Measurements from ENCODE around the gene ZNF346. TPM values are rescaled to one million over a fixed set of nuclear protein-coding genes. Genes with fewer than 3 reads are reported as not detected.
A peak's percentile ranks its signal among the peaks of the same experiment; 100 is the strongest.
"Not testable (repeated sequence)": the region's sequence is repeated elsewhere in the genome, so short reads cannot be mapped to it uniquely, and the experiment has no call there.

ZNF346 gene
- total and polyA plus RNA-seq, 10 of the 15 experiments (the other 5 are each of a cell fraction or from before 2014, with no cell fraction given), result 6.5 to 30.2 (median 24.0) TPM

DNA sequence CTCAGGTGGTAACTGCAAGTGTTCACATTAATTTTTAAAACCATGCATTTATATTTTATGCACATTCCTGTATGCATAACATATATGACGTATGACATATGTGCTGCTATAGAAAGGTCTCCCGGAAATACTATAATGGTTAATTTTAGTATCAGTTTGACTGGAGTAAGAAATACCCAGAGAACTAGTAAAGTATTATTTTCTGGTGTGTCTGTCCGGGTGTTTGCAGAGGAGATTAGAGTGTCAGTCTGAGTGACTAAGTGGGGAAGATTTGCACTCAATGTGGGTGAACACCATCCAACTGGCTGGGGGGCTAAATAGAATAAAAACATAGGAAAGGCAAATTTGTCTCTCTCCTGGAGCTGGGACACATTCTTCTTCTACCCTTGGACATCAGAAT is 42.8 kb upstream of the ZNF346 start:
- peak; percentile 31; the same call in 1 of the 3 replicates for ATAC-seq
- RAD21 ChIA-PET (ENCODE audit: unreplicated experiment), result no interaction called here

GRCh38 chr5:176980818-176981217 is 41.7 kb upstream of the ZNF346 start:
- TF ChIP-seq HSF1 (IDR thresholded peaks at IDR 0.05; ENCODE audit: low read depth, low read length), result no peak
- no peak for TF ChIP-seq IRF3 (IDR thresholded peaks at IDR 0.05)
- RAD21 ChIA-PET (ENCODE audit: unreplicated experiment), result no interaction called here
- ATAC-seq (no peak), DNase-seq (ENCODE audit: low read depth, low spot score) (no peak), FAIRE-seq (no peak)
- H3K27me3 ChIP-seq (replicated peaks in 1 of 2; ENCODE audit: control insufficient read depth in 2 of 2, insufficient read depth in 2 of 2, low read length in 1 of 2), result no peaks in the 10 kb centered on the region
- no peak overlapping the region for H3K4me2 ChIP-seq (ENCODE audit: control insufficient read depth, insufficient read depth)
- intact Hi-C loops (cut with micrococcal nuclease; ENCODE audit: unreplicated experiment), result no loop called here
- H3K4me1 ChIP-seq (ENCODE audit: control insufficient read depth, insufficient read depth, low read length), result peaks cover 3% of the 10 kb centered on the region; the same call in 1 of the 2 replicates
- SMC1A ChIA-PET (ENCODE audit: uncharacterized antibody, unreplicated experiment), result interaction anchor here (2.1 kb wide), 1 partner anchor 10 kb away, joined by 11 read pairs; no protein-coding TSS in a partner anchor
- H3K9me3 ChIP-seq (replicated peaks; ENCODE audit: control insufficient read depth, insufficient read depth, low read length), result no peaks in the 10 kb centered on the region
- POLR2A ChIA-PET, result no interaction called here
- peaks cover 13% of the 10 kb centered on the region for H3K79me2 ChIP-seq (ENCODE audit: control insufficient read depth, insufficient read depth, low read length)
- H3K27ac ChIP-seq (ENCODE audit: control insufficient read depth, insufficient read depth), result no peak overlapping the region
- no peak overlapping the region for H2AFZ ChIP-seq (ENCODE audit: control insufficient read depth, low read depth, low read length)
- CTCF ChIA-PET, result interaction anchor here (2.5 kb wide), 1 partner anchor 320 kb away, joined by 6 read pairs; no protein-coding TSS in a partner anchor
- H4K20me1 ChIP-seq (ENCODE audit: control insufficient read depth, insufficient read depth), result no peaks in the 10 kb centered on the region
- H3K9ac ChIP-seq (ENCODE audit: control insufficient read depth, insufficient read depth, low read length), result no peak overlapping the region
- WGBS (ENCODE audit: insufficient coverage, insufficient replicate concordance, low lambda C conversion rate, missing lambda C conversion rate), result 94% methylated on average over 7 of the region's 7 CpGs
- peaks cover 11 to 23% of the 10 kb centered on the region in 2 experiments for H3K36me3 ChIP-seq (ENCODE audit: control insufficient read depth in 2 of 2, insufficient read depth in 2 of 2, low read length in 1 of 2)
- no TSS peak for BruUV-seq (replicated peaks)
- H3K4me3 ChIP-seq, result no peak overlapping the region
- in situ Hi-C loops (cut with MboI), result no loop called here

More for the DNA sequence above, 42.8 kb upstream of the ZNF346 start:
- SMC1A ChIA-PET (ENCODE audit: uncharacterized antibody, unreplicated experiment), result no interaction called here
- POLR2A ChIA-PET, result no interaction called here
- peaks cover 4% of the 10 kb centered on the region for H3K79me2 ChIP-seq (ENCODE audit: control insufficient read depth, insufficient read depth, low read length)
- H3K4me3 ChIP-seq, result no peak overlapping the region
- CTCF ChIA-PET, result no interaction called here
- intact Hi-C loops (cut with micrococcal nuclease; ENCODE audit: unreplicated experiment), result no loop called here
- H3K27me3 ChIP-seq (replicated peaks in 1 of 2; ENCODE audit: control insufficient read depth in 2 of 2, insufficient read depth in 2 of 2, low read length in 1 of 2), result no peaks in the 10 kb centered on the region
- H3K27ac ChIP-seq (ENCODE audit: control insufficient read depth, insufficient read depth), result no peak overlapping the region
- FAIRE-seq (no peak), DNase-seq (ENCODE audit: low read depth, low spot score) (no peak)
- H3K4me2 ChIP-seq (ENCODE audit: control insufficient read depth, insufficient read depth), result no peak overlapping the region
- TSS peak; percentile 53 for BruUV-seq (replicated peaks)
- no peaks in the 10 kb centered on the region for H3K9me3 ChIP-seq (replicated peaks; ENCODE audit: control insufficient read depth, insufficient read depth, low read length)
- no peak overlapping the region for H2AFZ ChIP-seq (ENCODE audit: control insufficient read depth, low read depth, low read length)
- WGBS (ENCODE audit: insufficient coverage, insufficient replicate concordance, low lambda C conversion rate, missing lambda C conversion rate), result 14% methylated on average over 3 of the region's 3 CpGs
- H3K36me3 ChIP-seq (ENCODE audit: control insufficient read depth in 2 of 2, insufficient read depth in 2 of 2, low read length in 1 of 2), result peaks cover 11 to 26% of the 10 kb centered on the region in 2 experiments
- peaks cover 3% of the 10 kb centered on the region; the same call in 1 of the 2 replicates for H3K4me1 ChIP-seq (ENCODE audit: control insufficient read depth, insufficient read depth, low read length)
- no peak overlapping the region for H3K9ac ChIP-seq (ENCODE audit: control insufficient read depth, insufficient read depth, low read length)
- TF ChIP-seq JUNB (IDR thresholded peaks at IDR 0.05), result peak; percentile 49; the same call in 1 of the 2 replicates
- 0 out of 2 replicates have a peak, but pooled peaks have one; percentile 15 for TF ChIP-seq CREM (IDR thresholded peaks at IDR 0.05; ENCODE audit: low read depth)
- TF ChIP-seq ZNF217 (IDR thresholded peaks at IDR 0.05), result no peak
- H4K20me1 ChIP-seq (ENCODE audit: control insufficient read depth, insufficient read depth), result no peaks in the 10 kb centered on the region
- in situ Hi-C loops (cut with MboI), result no loop called here

GRCh38 chr5:176983112-176983511 is 39.4 kb upstream of the ZNF346 start:
- CTCF ChIA-PET, POLR2A ChIA-PET, FAIRE-seq: not testable (repeated sequence)

More at GRCh38 chr5:176983112-176983511, 39.4 kb upstream of the ZNF346 start:
- H3K9me3 ChIP-seq (replicated peaks; ENCODE audit: control insufficient read depth, insufficient read depth, low read length); RAD21 ChIA-PET (ENCODE audit: unreplicated experiment); H3K27ac ChIP-seq (ENCODE audit: control insufficient read depth, insufficient read depth); H2AFZ ChIP-seq (ENCODE audit: control insufficient read depth, low read depth, low read length); BruUV-seq (replicated peaks); H4K20me1 ChIP-seq (ENCODE audit: control insufficient read depth, insufficient read depth); intact Hi-C loops (cut with micrococcal nuclease; ENCODE audit: unreplicated experiment); H3K27me3 ChIP-seq (replicated peaks in 1 of 2; ENCODE audit: control insufficient read depth in 2 of 2, insufficient read depth in 2 of 2, low read length in 1 of 2); H3K4me3 ChIP-seq; in situ Hi-C loops (cut with MboI); H3K4me2 ChIP-seq (ENCODE audit: control insufficient read depth, insufficient read depth); H3K4me1 ChIP-seq (ENCODE audit: control insufficient read depth, insufficient read depth, low read length); ATAC-seq; H3K9ac ChIP-seq (ENCODE audit: control insufficient read depth, insufficient read depth, low read length); DNase-seq (ENCODE audit: low read depth, low spot score): not testable (repeated sequence)
- SMC1A ChIA-PET (ENCODE audit: uncharacterized antibody, unreplicated experiment), result interaction anchor here (1.1 to 1.6 kb wide), 3 partner anchors 17 to 22 kb away, joined by 3 to 6 read pairs (median 4); no protein-coding TSS in a partner anchor
- Histone ChIP-seq H3K79me2 (ENCODE audit: control insufficient read depth, insufficient read depth, low read length) (peaks cover 32% of the 10 kb centered on the region), H3K36me3 (ENCODE audit: control insufficient read depth in 2 of 2, insufficient read depth in 2 of 2, low read length in 1 of 2) (peaks cover 11 to 23% of the 10 kb centered on the region in 2 experiments)
- 94% methylated on average over 13 of the region's 13 CpGs for WGBS (ENCODE audit: insufficient coverage, insufficient replicate concordance, low lambda C conversion rate, missing lambda C conversion rate)
